GM19324 (cell line): ENCODE measurements around the gene CHTF18.
"Not testable (repeated sequence)": the region's sequence is repeated elsewhere in the genome, so short reads cannot be mapped to it uniquely, and the experiment has no call there.

ENCODE experiments used
- ATAC-seq: cut with Tn5 transposase; IDR thresholded peaks from one replicate; pipeline ENCODE4 v1.9.1; 2021; ENCODE audit warnings: mild to moderate bottlenecking, moderate library complexity; ENCODE audit not compliant: unreplicated experiment, low FRiP score

The CHTF18 gene

GRCh38 chr16:772959-773358, 15.5 kb upstream of the CHTF18 start:
- no peak for ATAC-seq

- no peak for ATAC-seq
These were observed 14.1 kb upstream of the CHTF18 start for GRCh38 chr16:774086-775001.

- no peak for ATAC-seq
These were observed 13.1 kb upstream of the CHTF18 start for GRCh38 chr16:775236-775796.

GRCh38 chr16:776298-776697, 12.1 kb upstream of the CHTF18 start:
- not testable (repeated sequence) for ATAC-seq

- no peak for ATAC-seq
These were observed 11.6 kb upstream of the CHTF18 start for GRCh38 chr16:776824-777223.

GRCh38 chr16:777826-778225, 10.6 kb upstream of the CHTF18 start:
- ATAC-seq, result no peak

- no peak for ATAC-seq
These were observed 10.0 kb upstream of the CHTF18 start for GRCh38 chr16:778447-778846.

GRCh38 chr16:778909-779527, 9.4 kb upstream of the CHTF18 start:
- no peak for ATAC-seq

- ATAC-seq, result no peak
These were observed 8.9 kb upstream of the CHTF18 start for GRCh38 chr16:779561-779960.

GRCh38 chr16:780296-780695, 8.1 kb upstream of the CHTF18 start:
- no peak for ATAC-seq

GRCh38 chr16:781346-782010, 6.9 kb upstream of the CHTF18 start:
- ATAC-seq, result no peak

- no peak for ATAC-seq
These were observed 6.2 kb upstream of the CHTF18 start for GRCh38 chr16:782258-782657.

- no peak for ATAC-seq
These were observed 5.5 kb upstream of the CHTF18 start for GRCh38 chr16:782766-783403.

GRCh38 chr16:783404-784161, 4.8 kb upstream of the CHTF18 start:
- ATAC-seq, result no peak

- no peak for ATAC-seq
These were observed 4.0 kb upstream of the CHTF18 start for GRCh38 chr16:784431-784830.

- no peak for ATAC-seq
These were observed 2.6 kb upstream of the CHTF18 start for GRCh38 chr16:785563-786535.

- no peak for ATAC-seq
These were observed 976 bp upstream of the CHTF18 start for GRCh38 chr16:787321-787966.

- peak; percentile 30 for ATAC-seq
These were observed 432 bp upstream of the CHTF18 start, which contains the start of gene RPUSD1 for GRCh38 chr16:787978-788398. Gene RPUSD1, minus strand, starts transcription at chr16:788381. Its CDS starts 644 bp downstream, at chr16:787737.
